Loucy (cell line): ENCODE results near the gene CDK2.

ENCODE experiments used
- H2AFZ ChIP-seq: fragments of 200-600 bp; sonication (generic); 2 replicates; pipeline ENCODE4 v1.6.0; 2016; ENCODE audit warnings: antibody characterized with exemption, mild to moderate bottlenecking, low read length, moderate library complexity
- H3F3A ChIP-seq: fragments of 200-600 bp; 2 replicates; pipeline ENCODE4 v1.6.0; 2016; ENCODE audit warnings: antibody characterized with exemption, low read depth, mild to moderate bottlenecking
- H3K27me3 ChIP-seq: fragments of 200-600 bp; sonication (generic); 2 replicates; pipeline ENCODE4 v1.6.1; 2014; ENCODE audit warnings: low read length, mild to moderate bottlenecking; ENCODE audit not compliant: insufficient read depth, poor library complexity, severe bottlenecking
- H3K36me3 ChIP-seq: fragments of 200-600 bp; sonication (generic); 2 replicates; pipeline ENCODE4 v1.6.1; 2016; ENCODE audit warnings: low read length; ENCODE audit not compliant: insufficient read depth
- H3K4me1 ChIP-seq: fragments of 200-600 bp; sonication (generic); 2 replicates; pipeline ENCODE4 v1.5.1; 2014; ENCODE audit warnings: low read length, mild to moderate bottlenecking; ENCODE audit not compliant: insufficient read depth, poor library complexity, severe bottlenecking
- H3K4me2 ChIP-seq: fragments of 200-600 bp; sonication (generic); 2 replicates; pipeline ENCODE4 v1.6.0; 2014; ENCODE audit warnings: antibody characterized with exemption, low read length, low read depth, mild to moderate bottlenecking; ENCODE audit not compliant: poor library complexity, severe bottlenecking
- H3K4me3 ChIP-seq: fragments of 200-600 bp; sonication (generic); 2 replicates; pipeline ENCODE4 v1.5.1; 2014; ENCODE audit warnings: low read length, mild to moderate bottlenecking, mixed read lengths; ENCODE audit not compliant: poor library complexity, severe bottlenecking
- H3K79me2 ChIP-seq: fragments of 200-600 bp; sonication (generic); 2 replicates; pipeline ENCODE4 v1.6.1; 2014; ENCODE audit warnings: low read length; ENCODE audit not compliant: insufficient read depth
- H3K9ac ChIP-seq: fragments of 200-600 bp; sonication (generic); 2 replicates; pipeline ENCODE4 v1.6.0; 2014; ENCODE audit warnings: mild to moderate bottlenecking, low read depth, low read length, moderate library complexity; ENCODE audit not compliant: poor library complexity, severe bottlenecking
- H3K9me2 ChIP-seq: fragments of 200-600 bp; sonication (generic); replicated peaks from 2 replicates; pipeline ENCODE4 v1.6.1; 2016; ENCODE audit warnings: low read depth, low read length, mixed read lengths
- H3K9me3 ChIP-seq: fragments of 200-600 bp; sonication (generic); 2 replicates; pipeline ENCODE4 v1.6.1; 2014; ENCODE audit warnings: mild to moderate bottlenecking, antibody characterized with exemption, low read length, low read depth; ENCODE audit not compliant: insufficient read depth
- H4K20me1 ChIP-seq: fragments of 200-600 bp; sonication (generic); 2 replicates; pipeline ENCODE4 v1.6.0; 2014; ENCODE audit warnings: antibody characterized with exemption, low read length, mild to moderate bottlenecking; ENCODE audit not compliant: insufficient read depth, poor library complexity, severe bottlenecking
- EZH2phosphoT487 ChIP-seq: fragments of 200-600 bp; IDR thresholded peaks from 2 replicates; pipeline ENCODE4 v1.6.1; 2018; ENCODE audit warnings: antibody characterized with exemption, mild to moderate bottlenecking, moderate library complexity, borderline replicate concordance
- TF ChIP-seq, protein P1 (sequence below): fragments of 200-600 bp; sonication (generic); conservative IDR thresholded peaks from 2 replicates; pipeline ENCODE4 v1.5.1; 2014; ENCODE audit warnings: mild to moderate bottlenecking, antibody characterized with exemption, low read length

Gene CDK2

DNA sequence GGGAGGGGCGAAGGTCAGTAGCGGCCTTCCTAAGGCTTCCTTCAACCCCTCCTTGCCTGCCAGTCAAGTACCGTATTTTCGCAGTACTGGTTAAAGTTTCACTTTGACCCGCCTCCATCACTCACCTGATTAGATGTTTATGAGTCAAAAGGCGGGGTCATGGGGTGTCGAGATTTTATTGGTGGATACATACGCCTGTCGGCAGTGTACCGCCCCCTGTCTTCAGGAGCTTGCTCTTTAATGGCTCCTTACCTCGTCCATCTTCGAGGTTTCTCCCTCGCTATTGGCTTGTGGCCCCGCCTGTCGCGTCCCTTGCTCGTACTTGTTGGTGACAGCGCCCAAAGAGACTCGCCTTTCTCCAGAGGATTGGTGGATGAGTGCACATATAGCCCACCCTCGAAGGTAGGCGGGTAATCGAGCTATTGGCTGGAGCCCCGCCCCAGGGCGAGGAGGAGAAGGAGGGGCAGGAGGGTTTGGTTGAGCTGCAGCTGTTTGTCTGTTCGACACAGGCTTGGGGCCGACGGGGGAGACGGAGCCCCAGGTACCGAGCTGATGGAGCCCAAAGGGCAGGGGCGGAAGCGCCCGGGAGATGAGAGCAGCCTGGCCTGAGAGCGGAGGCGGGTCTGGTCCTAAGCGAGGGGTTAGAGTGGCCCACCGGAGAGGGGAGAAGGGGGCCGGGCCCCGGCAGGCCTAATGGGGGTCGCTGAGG is 7.1 kb downstream of the CDK2 start, which contains the start of gene RAB5B:
TSS of gene RAB5B (plus strand) at position 480 of the 709 bp plus-strand sequence. CDS start 12,883 bp downstream, outside the sequence.
- peaks cover 32% of the 10 kb centered on the region for H3K4me1 ChIP-seq

DNA sequence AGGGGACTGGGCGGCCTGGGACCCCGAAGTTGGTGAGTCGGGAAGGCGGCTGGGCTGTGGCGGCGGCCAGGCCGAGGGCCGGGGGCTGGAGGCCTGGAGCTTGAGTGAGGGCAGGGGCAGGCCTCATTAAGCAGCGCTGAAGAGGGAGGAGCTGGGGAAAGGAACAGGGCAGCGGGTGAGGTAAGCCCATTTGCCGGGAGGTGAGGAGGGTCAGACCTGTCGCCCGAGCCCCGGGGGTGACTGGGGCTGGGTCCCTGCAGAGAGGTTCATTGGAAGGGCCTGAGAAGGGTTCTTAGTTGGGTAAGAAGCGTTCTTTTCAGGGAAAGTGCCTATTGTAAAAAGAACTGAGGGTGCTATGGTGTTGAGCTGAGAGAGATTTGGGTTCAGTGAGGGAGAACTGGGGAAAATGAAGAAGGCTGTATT is 7.7 kb downstream of the CDK2 start:
- Histone ChIP-seq H3K36me3 (no peaks in the 10 kb centered on the region), H3K9ac (peak overlapping the region; percentile 96), H3K9me3 (no peaks in the 10 kb centered on the region), H3K4me3 (peak overlapping the region; percentile 91), H3K9me2 (no peaks in the 10 kb centered on the region), H3K27me3 (no peaks in the 10 kb centered on the region), H4K20me1 (peaks cover 9% of the 10 kb centered on the region), H3K79me2 (peaks cover 62% of the 10 kb centered on the region), H3K4me1 (peaks cover 32% of the 10 kb centered on the region), H3K4me2 (peak overlapping the region; percentile 85), H2AFZ (peak overlapping the region; percentile 84), H3F3A (no peaks in the 10 kb centered on the region)
- TF ChIP-seq, protein P1, sequence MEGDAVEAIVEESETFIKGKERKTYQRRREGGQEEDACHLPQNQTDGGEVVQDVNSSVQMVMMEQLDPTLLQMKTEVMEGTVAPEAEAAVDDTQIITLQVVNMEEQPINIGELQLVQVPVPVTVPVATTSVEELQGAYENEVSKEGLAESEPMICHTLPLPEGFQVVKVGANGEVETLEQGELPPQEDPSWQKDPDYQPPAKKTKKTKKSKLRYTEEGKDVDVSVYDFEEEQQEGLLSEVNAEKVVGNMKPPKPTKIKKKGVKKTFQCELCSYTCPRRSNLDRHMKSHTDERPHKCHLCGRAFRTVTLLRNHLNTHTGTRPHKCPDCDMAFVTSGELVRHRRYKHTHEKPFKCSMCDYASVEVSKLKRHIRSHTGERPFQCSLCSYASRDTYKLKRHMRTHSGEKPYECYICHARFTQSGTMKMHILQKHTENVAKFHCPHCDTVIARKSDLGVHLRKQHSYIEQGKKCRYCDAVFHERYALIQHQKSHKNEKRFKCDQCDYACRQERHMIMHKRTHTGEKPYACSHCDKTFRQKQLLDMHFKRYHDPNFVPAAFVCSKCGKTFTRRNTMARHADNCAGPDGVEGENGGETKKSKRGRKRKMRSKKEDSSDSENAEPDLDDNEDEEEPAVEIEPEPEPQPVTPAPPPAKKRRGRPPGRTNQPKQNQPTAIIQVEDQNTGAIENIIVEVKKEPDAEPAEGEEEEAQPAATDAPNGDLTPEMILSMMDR = no peak
- no peak for TF ChIP-seq EZH2phosphoT487

More for the DNA sequence above, 7.1 kb downstream of the CDK2 start, which contains the start of gene RAB5B:
- Histone ChIP-seq H3K9me2 (no peaks in the 10 kb centered on the region), H3K4me3 (peak within 1 kb of the TSS; percentile 91), H3K27me3 (no peaks in the 10 kb centered on the region), H3K9me3 (no peaks in the 10 kb centered on the region), H3K9ac (peak within 1 kb of the TSS; percentile 96), H3K36me3 (no peaks in the 10 kb centered on the region), H3F3A (no peaks in the 10 kb centered on the region), H3K4me2 (peak within 1 kb of the TSS; percentile 97), H4K20me1 (peaks cover 9% of the 10 kb centered on the region), H2AFZ (peak within 1 kb of the TSS; percentile 88), H3K79me2 (peaks cover 62% of the 10 kb centered on the region)
- TF ChIP-seq, protein P1 = no peak
- TF ChIP-seq EZH2phosphoT487 = no peak

DNA sequence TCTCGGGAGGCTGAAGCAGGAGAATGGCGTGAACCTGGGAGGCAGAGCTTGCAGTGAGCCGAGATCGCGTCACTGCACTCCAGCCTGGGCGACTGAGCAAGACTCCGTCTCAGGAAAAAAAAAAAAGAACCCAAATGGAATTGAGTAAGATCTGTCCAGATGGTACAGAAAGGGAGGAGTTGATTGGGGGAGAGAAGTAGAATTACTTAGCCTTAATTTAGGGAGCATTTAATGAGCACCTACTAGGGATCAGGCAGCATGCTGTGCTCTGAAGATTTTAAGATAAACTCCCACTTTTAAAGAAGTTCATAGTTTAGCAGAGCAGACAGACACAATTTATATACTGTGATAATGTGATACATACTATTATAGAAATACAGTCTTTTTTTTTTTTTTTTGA is 11.8 kb downstream of the CDK2 start:
- Histone ChIP-seq H2AFZ (no peak overlapping the region), H3K4me2 (no peak overlapping the region), H3K79me2 (peaks cover 51% of the 10 kb centered on the region), H4K20me1 (peaks cover 9% of the 10 kb centered on the region), H3K4me1 (peaks cover 29% of the 10 kb centered on the region), H3K27me3 (no peaks in the 10 kb centered on the region), H3K36me3 (no peaks in the 10 kb centered on the region), H3K9me2 (no peaks in the 10 kb centered on the region), H3K4me3 (no peak overlapping the region), H3K9me3 (no peaks in the 10 kb centered on the region), H3K9ac (no peak overlapping the region), H3F3A (no peaks in the 10 kb centered on the region)
- TF ChIP-seq, protein P1 = no peak
- no peak for TF ChIP-seq EZH2phosphoT487
